Stimulated activated CD4-positive, alpha-beta T cell treated with anti-CD3 and anti-CD28 coated beads, Interleukin-15, amount 100 ng/mL, for 24 hours (primary cell): Measurements from ENCODE around the gene PLAC1.

Experiments used
- DNase-seq: peaks from one replicate; pipeline ENCODE4 v3.0.0-alpha.2; 2020

PLAC1 gene

GRCh38 chrX:134658002-134658759 is at the start of gene PLAC1:
Gene PLAC1 (minus strand): TSS chrX:134658471. CDS start chrX:134566682, 91,789 bp downstream.
- DNase-seq: no peak

GRCh38 chrX:134706138-134706537 is 47.9 kb upstream of the PLAC1 start:
- no peak for DNase-seq

- DNase-seq: no peak
Observed at GRCh38 chrX:134695999-134696398, 37.7 kb upstream of the PLAC1 start.

GRCh38 chrX:134694333-134695322 is 36.4 kb upstream of the PLAC1 start:
- DNase-seq: no peak

- DNase-seq: no peak
Observed at GRCh38 chrX:134693644-134694043, 35.4 kb upstream of the PLAC1 start.

- DNase-seq: no peak
Observed at GRCh38 chrX:134692990-134693389, 34.7 kb upstream of the PLAC1 start.

GRCh38 chrX:134692233-134692632 is 34.0 kb upstream of the PLAC1 start:
- DNase-seq: no peak

- DNase-seq: no peak
Observed at GRCh38 chrX:134691453-134691852, 33.2 kb upstream of the PLAC1 start.

- DNase-seq: no peak
Observed at GRCh38 chrX:134688839-134689238, 30.6 kb upstream of the PLAC1 start.

- no peak for DNase-seq
Observed at GRCh38 chrX:134688031-134688823, 30.0 kb upstream of the PLAC1 start.

GRCh38 chrX:134685668-134686067 is 27.4 kb upstream of the PLAC1 start:
- DNase-seq: no peak

- no peak for DNase-seq
Observed at GRCh38 chrX:134684956-134685355, 26.7 kb upstream of the PLAC1 start.

GRCh38 chrX:134683351-134684005 is 25.2 kb upstream of the PLAC1 start:
- DNase-seq: no peak

GRCh38 chrX:134682081-134682480 is 23.8 kb upstream of the PLAC1 start:
- no peak for DNase-seq

- no peak for DNase-seq
Observed at GRCh38 chrX:134679644-134680043, 21.4 kb upstream of the PLAC1 start.

- DNase-seq: no peak
Observed at GRCh38 chrX:134679221-134679620, 20.9 kb upstream of the PLAC1 start.

- no peak for DNase-seq
Observed at GRCh38 chrX:134677332-134677731, 19.1 kb upstream of the PLAC1 start.

- no peak for DNase-seq
Observed at GRCh38 chrX:134676436-134676835, 18.2 kb upstream of the PLAC1 start.

- DNase-seq: no peak
Observed at GRCh38 chrX:134673123-134673522, 14.9 kb upstream of the PLAC1 start.

- DNase-seq: no peak
Observed at GRCh38 chrX:134672101-134672500, 13.8 kb upstream of the PLAC1 start.

GRCh38 chrX:134671294-134671693 is 13.0 kb upstream of the PLAC1 start:
- DNase-seq: peak; percentile 21

- DNase-seq: no peak
Observed at GRCh38 chrX:134670134-134670924, 12.1 kb upstream of the PLAC1 start.
